Measurements from ENCODE around the gene VPS37B.

VPS37B gene

GRCh38 chr12:122855928-122856831 lies 39.7 kb downstream of the VPS37B start:
- FAIRE-seq (no peak), DNase-seq (ENCODE audit: insufficient read length, low spot score) (no peak)

DNA sequence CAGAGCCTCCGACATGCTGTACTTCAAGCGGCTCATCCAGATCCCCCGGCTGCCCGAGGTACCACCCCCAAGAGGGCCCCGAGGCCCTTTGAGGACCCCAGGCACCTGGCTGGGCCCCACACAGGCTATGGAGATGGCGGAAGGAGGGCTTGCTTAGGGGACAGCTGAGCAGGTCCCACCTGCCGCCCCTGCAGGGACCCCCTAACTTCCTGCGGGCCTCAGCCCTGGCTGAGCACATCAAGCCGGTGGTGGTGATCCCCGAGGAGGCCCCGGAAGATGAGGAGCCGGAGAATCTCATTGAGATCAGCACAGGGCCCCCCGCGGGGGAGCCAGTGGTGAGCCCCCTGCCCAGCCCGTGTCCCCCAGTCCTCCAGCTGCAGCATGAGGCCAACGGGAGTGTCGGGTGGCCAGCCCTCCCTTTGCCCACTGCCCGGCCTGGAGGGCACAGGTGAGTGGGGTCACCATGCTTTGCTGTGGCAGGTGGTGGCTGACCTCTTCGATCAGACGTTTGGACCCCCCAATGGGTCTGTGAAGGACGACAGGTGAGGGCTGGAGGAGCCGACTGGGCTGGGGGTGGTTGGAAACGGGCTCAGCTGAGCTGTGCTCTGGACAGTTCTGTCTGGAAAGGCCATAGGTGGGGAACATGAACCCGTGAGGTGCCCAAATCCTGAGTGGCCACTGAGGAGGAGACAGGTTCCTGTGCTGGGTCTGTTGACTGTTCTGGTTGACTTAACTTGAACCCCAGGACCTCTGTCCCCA lies 40.7 kb downstream of the VPS37B start:
- no peak for FAIRE-seq
- no peak for DNase-seq (ENCODE audit: insufficient read length, low spot score)

DNA sequence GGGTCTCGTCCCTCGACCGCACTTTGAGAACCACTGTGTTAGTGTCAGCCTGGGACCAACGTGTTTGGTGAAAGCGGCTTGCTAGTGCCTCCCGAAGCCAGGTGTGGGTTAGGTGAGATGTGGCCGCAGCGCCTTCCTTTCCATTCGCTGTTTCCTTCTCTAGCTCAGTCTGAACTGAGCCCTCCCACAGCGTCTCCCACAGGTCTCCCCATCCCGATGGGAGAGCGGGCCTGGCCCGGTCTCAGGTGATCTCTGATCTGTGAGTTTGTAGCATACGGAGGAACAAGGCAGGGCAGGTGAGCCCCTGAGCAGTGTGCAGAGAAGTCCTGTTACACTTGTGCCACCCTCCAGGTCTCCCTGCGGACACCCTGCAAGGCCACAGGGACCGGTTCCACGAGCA lies 41.4 kb downstream of the VPS37B start:
- FAIRE-seq, result no peak
- no peak for DNase-seq (ENCODE audit: insufficient read length, low spot score)

GRCh38 chr12:122853582-122854245 lies 42.2 kb downstream of the VPS37B start:
- FAIRE-seq (no peak), DNase-seq (ENCODE audit: insufficient read length, low spot score) (no peak)

- no peak for FAIRE-seq
- no peak for DNase-seq (ENCODE audit: insufficient read length, low spot score)
Measured at GRCh38 chr12:122852336-122853275, 43.3 kb downstream of the VPS37B start.

- DNase-seq (ENCODE audit: insufficient read length, low spot score), result no peak
- FAIRE-seq, result no peak
Measured at GRCh38 chr12:122851820-122852219, 44.1 kb downstream of the VPS37B start.

GRCh38 chr12:122850695-122851350 lies 45.1 kb downstream of the VPS37B start:
- no peak for DNase-seq (ENCODE audit: insufficient read length, low spot score)
- no peak for FAIRE-seq

GRCh38 chr12:122850048-122850445 lies 45.9 kb downstream of the VPS37B start:
- FAIRE-seq, result no peak
- DNase-seq (ENCODE audit: insufficient read length, low spot score), result no peak

GRCh38 chr12:122849352-122850047 lies 46.4 kb downstream of the VPS37B start:
- no peak for DNase-seq (ENCODE audit: insufficient read length, low spot score)
- no peak for FAIRE-seq

DNA sequence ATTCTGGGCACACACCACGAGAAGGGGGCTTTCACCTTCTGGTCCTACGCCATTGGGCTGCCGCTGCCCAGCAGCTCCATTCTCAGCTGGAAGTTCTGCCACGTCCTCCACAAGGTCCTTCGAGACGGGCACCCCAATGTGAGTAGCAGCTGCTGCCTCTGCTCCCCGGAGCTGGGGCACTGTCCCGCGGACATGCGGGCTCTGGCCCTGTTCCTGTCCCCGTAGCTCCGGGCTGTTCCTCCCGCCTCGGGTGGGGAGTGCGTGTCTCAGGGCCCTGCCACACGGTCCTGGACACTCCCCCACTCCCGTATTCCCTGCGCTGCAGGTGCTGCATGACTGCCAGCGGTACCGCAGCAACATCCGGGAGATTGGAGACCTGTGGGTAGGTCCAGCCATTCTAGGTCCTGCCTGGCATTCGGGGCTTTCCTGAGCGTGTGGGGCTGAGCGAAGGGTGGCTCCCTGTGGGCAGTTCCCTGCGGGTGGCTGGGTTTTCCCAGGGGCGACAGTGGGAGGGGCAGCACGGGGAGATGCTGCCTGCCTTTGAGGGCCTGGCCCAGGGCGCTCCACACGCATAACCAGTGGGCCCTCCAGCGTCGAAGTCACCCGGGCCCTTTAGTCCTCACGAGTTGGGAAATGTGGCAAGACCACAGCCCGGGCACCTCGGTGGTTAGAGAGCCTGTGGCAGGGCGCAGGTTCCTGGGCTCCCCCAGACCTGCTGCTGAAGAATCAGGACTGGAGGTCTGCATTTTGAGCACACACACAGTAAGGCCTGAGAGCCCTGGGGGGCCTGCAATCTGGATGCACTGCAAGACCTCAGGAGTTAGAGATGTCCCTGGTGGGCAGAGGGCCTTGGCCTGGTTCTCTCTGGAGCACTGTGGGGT lies 47.2 kb downstream of the VPS37B start:
- DNase-seq (ENCODE audit: insufficient read length, low spot score), result no peak
- FAIRE-seq, result no peak

DNA sequence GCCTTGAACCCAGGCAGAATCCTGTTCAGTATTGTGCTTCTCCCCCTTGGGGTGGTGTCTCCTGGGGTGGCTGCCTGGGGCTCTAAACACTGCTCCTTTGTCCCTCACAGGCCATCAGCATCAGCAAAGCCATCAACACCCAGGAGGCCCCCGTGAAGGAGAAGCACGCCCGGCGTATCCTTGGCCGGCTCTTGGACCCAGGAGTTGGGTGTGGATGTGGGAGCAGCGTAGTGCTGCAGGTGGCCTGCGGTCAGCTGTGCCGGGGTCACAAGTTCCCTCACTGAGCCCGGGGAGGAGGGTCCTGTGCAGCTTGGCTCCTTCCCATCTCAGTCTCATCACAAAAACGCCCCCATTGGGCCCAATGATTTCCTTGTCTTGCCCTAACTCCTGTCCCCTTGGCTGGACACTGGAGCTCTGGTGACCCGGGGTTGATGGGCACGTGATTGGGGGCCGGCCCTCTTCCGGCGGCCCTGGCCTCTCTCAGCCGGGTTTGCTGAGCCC lies 48.0 kb downstream of the VPS37B start:
- FAIRE-seq (no peak), DNase-seq (ENCODE audit: insufficient read length, low spot score) (no peak)

- DNase-seq (ENCODE audit: insufficient read length, low spot score) (no peak), FAIRE-seq (no peak)
Measured at GRCh38 chr12:122847516-122847836, 48.4 kb downstream of the VPS37B start.

DNA sequence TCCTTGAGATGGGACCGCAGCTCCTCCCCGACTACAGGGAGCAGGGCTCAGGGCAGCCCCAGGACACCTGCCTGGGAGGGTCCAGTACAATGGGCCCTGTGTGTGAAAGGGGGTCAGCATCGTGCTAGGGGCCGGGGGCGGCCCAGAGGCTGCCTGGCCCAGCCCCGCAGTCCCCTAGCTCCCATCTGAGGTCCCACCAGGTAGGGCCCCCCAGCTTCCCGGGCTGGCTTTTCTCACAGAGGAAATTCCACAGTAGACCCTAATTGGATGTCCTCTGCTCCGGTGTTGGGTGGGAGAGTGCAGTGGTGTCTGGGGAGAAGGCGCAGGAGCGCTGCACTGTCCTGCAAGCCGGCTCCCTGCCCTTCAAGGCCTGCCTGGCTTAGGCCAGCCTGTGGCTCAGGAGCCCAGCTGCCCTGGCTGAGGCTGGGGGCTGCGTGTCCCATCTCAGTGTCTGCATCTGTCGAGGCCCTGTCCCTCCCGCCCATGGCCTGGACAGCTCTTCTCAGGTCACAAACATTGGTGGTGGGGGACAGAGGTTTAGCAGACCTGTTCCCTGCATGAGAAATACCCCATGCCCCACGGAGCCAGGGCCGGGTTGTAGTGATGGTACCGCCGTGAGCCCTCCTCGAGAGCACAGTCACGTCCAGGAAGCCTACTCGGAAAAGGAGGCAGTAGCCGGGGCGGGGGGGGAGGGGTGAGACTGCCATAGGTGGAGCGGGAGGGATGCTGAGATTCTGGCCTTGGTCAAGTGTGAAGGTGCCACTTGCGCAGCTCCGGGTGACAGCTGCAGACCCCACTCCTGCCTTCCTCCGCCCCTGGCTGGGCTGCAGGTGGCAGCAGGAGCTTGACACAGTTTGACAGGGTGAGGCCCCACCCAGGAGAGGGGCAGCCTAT lies 49.1 kb downstream of the VPS37B start:
- FAIRE-seq, result no peak
- DNase-seq (ENCODE audit: insufficient read length, low spot score), result no peak

GRCh38 chr12:122845865-122846621 lies 49.9 kb downstream of the VPS37B start:
- no peak for FAIRE-seq
- no peak for DNase-seq (ENCODE audit: insufficient read length, low spot score)

DNA sequence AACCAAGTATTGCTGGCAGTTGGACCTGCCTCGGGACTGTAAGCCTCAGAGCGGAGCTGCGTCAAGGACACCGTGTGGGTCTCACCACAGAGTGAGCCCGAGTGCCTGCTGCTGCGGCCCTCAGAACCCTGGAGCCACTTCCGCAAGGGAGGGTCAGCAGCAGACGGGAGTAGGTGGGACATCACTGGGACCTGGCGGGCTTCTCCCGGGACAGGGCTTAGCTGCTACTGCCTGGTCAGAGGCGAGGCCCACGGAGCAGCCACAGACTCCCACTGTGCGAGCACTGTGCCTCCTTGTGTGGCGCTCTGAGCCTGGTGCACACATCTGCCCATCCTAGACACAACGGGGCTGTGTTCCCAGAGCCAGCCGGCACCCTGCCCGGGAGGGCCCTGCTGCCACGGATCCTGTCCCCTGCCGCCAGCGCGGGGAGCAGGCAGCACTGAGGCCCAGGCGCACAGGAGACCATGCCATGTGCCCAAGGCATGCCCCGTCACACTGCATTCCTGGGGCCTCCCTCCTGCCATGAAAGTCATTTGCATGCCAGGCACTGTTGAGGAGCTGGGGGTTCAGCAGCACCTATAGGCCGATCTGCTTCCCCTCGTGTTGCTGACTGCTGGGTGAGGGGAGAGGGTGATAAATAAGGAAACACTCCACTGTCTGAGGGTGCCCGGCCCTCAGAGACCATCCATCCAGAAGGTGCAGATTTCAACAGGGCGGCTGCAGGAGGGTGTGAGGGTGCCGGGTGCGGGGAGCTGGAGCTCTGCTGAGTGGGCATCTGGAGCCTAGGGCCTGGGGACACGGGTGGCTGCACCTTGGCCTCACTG lies 50.7 kb downstream of the VPS37B start:
- DNase-seq (ENCODE audit: insufficient read length, low spot score) (no peak), FAIRE-seq (no peak)
